ENCODE measurements around the gene EGFLAM. TPM values are rescaled to one million over a fixed set of nuclear protein-coding genes. Genes with fewer than 3 reads are reported as not detected.

EGFLAM gene
- total and polyA plus RNA-seq, 2 of the 4 experiments (the other 2 are of a cell fraction), result 0.77 to 1.1 TPM

DNA sequence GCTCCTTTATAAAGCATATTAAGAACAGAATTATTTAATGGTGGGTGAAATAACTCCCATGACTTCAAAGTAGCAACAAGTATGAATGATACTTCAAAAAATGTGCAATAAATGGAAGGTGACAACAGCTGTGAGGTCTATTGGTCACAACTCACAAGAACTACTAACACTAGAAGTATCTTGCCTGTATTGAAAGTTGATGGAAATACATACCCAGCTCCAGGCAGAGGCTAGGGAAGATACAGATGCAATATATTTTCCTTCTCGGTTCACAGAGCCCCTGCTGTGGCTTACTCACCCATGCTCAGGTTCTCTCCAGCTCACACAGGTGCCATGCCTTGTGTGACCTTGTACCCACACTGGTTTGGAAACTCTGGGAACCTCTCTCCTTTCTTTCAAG is 164.3 kb downstream of the EGFLAM start:
- Histone ChIP-seq H3K9me1 (ENCODE audit: insufficient read depth, low read length) (peaks cover 2% of the 10 kb centered on the region), H3K27ac (ENCODE audit: insufficient read depth, low read length) (no peak overlapping the region), H3K27me3 (ENCODE audit: control insufficient read depth, insufficient read depth, low read length) (peaks cover 3% of the 10 kb centered on the region; the same call in 1 of the 2 replicates), H3K56ac (ENCODE audit: extremely low read depth, insufficient read depth, low read length) (no peak overlapping the region), H3K14ac (replicated peaks; ENCODE audit: low read depth, low read length) (no peak overlapping the region), H4K8ac (ENCODE audit: low read depth in 2 of 2, low read length in 2 of 2) (no peak overlapping the region), H3K79me1 (ENCODE audit: low read depth in 1 of 2, low read length in 2 of 2) (no peaks in the 10 kb centered on the region), H2BK20ac (ENCODE audit: low read depth, low read length) (no peak overlapping the region), H3K9ac (ENCODE audit: low read depth, low read length) (no peak overlapping the region), H3K4me1 (ENCODE audit: control insufficient read depth, insufficient read depth, low read length) (peaks cover 18% of the 10 kb centered on the region), H3K36me3 (ENCODE audit: control insufficient read depth, insufficient read depth, low read length) (no peaks in the 10 kb centered on the region), H3K9me3 (ENCODE audit: control insufficient read depth, insufficient read depth, low read length) (no peaks in the 10 kb centered on the region), H2BK5ac (ENCODE audit: low read depth, low read length, poor library complexity, severe bottlenecking) (no peak overlapping the region), H3K4ac (ENCODE audit: low read depth, low read length) (no peak overlapping the region), H2AK9ac (replicated peaks; ENCODE audit: low read depth, low read length, poor library complexity) (no peak overlapping the region), H4K5ac (ENCODE audit: low read depth, low read length) (no peak overlapping the region), H3K23ac (ENCODE audit: low read depth, low read length) (no peak overlapping the region), H3K4me3 (ENCODE audit: insufficient read depth, low read depth, low read length) (no peak overlapping the region), H2BK120ac (ENCODE audit: low read depth, low read length) (no peak overlapping the region; the same call in 1 of the 2 replicates), H3K4me2 (ENCODE audit: low read depth, low read length) (no peak overlapping the region), H4K20me1 (ENCODE audit: insufficient read depth, low read length) (no peaks in the 10 kb centered on the region), H4K91ac (ENCODE audit: insufficient read depth, low read depth, low read length) (no peak overlapping the region), H3K18ac (ENCODE audit: low read depth, low read length) (no peak overlapping the region; the same call in 1 of the 2 replicates), H2BK15ac (ENCODE audit: low read depth, low read length) (no peak overlapping the region), H2AK5ac (ENCODE audit: low read depth, low read length) (peak overlapping the region; percentile 26; the same call in 1 of the 2 replicates), H2AFZ (replicated peaks; ENCODE audit: low read length, poor library complexity) (no peak overlapping the region)
- ATAC-seq (ENCODE audit: low read depth) (no peak), DNase-seq (no peak)
- TF ChIP-seq, protein P1, sequence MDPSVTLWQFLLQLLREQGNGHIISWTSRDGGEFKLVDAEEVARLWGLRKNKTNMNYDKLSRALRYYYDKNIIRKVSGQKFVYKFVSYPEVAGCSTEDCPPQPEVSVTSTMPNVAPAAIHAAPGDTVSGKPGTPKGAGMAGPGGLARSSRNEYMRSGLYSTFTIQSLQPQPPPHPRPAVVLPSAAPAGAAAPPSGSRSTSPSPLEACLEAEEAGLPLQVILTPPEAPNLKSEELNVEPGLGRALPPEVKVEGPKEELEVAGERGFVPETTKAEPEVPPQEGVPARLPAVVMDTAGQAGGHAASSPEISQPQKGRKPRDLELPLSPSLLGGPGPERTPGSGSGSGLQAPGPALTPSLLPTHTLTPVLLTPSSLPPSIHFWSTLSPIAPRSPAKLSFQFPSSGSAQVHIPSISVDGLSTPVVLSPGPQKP (IDR thresholded peaks at IDR 0.05; ENCODE audit: borderline replicate concordance, low read depth, low read length), result no peak
- TF ChIP-seq, protein P2, sequence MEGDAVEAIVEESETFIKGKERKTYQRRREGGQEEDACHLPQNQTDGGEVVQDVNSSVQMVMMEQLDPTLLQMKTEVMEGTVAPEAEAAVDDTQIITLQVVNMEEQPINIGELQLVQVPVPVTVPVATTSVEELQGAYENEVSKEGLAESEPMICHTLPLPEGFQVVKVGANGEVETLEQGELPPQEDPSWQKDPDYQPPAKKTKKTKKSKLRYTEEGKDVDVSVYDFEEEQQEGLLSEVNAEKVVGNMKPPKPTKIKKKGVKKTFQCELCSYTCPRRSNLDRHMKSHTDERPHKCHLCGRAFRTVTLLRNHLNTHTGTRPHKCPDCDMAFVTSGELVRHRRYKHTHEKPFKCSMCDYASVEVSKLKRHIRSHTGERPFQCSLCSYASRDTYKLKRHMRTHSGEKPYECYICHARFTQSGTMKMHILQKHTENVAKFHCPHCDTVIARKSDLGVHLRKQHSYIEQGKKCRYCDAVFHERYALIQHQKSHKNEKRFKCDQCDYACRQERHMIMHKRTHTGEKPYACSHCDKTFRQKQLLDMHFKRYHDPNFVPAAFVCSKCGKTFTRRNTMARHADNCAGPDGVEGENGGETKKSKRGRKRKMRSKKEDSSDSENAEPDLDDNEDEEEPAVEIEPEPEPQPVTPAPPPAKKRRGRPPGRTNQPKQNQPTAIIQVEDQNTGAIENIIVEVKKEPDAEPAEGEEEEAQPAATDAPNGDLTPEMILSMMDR (conservative IDR thresholded peaks at IDR 0.05; ENCODE audit: low read depth, low read length), result no peak
- TF ChIP-seq MXI1 (IDR thresholded peaks at IDR 0.05; ENCODE audit: borderline replicate concordance, low read depth, low read length), result no peak
- TF ChIP-seq NFE2L2 (IDR thresholded peaks at IDR 0.05; ENCODE audit: low read depth, low read length), result no peak
- TF ChIP-seq CHD1 (IDR thresholded peaks at IDR 0.05; ENCODE audit: low read depth, low read length), result no peak
- no peak for TF ChIP-seq MAZ (IDR thresholded peaks at IDR 0.05; ENCODE audit: borderline replicate concordance, low read depth, low read length)
- TF ChIP-seq RCOR1 (IDR thresholded peaks at IDR 0.05; ENCODE audit: insufficient replicate concordance, low read length), result no peak
- TF ChIP-seq POLR2A (IDR thresholded peaks at IDR 0.05; ENCODE audit: low read depth, low read length), result no peak
- TF ChIP-seq MAFK (IDR thresholded peaks at IDR 0.05; ENCODE audit: low read depth, low read length), result no peak
- POLR2A ChIA-PET (ENCODE audit: unreplicated experiment), result no interaction called here
- in situ Hi-C loops (cut with MboI; ENCODE audit: low sequenced_read_pairs) (no loop called here), dilution Hi-C loops (cut with HindIII; ENCODE audit: low sequenced_read_pairs, unreplicated experiment) (no loop called here), intact Hi-C loops (cut with micrococcal nuclease) (loop anchor here (5.0 kb wide), 1 partner anchor 130 kb away; no protein-coding TSS in a partner anchor)
- WGBS, 2 experiments (ENCODE audit: extremely low coverage in 2 of 2, insufficient read length in 1 of 2), result 60% methylated on average over 1 of the region's 1 CpG; no CpG with 5 or more reads in 1 of the 2 experiments
- no TSS peak for BruUV-seq (replicated peaks)
- CTCF ChIA-PET, result interaction anchor here (0.8 kb wide), 1 partner anchor 40 kb away, joined by 3 read pairs; no protein-coding TSS in a partner anchor

All from IMR-90 (cell line).